ENCODE results near the gene BANP.
"Not testable (repeated sequence)": the region's sequence is repeated elsewhere in the genome, so short reads cannot be mapped to it uniquely, and the experiment has no call there.

Gene BANP

GRCh38 chr16:87978127-87978526, 26.9 kb downstream of the BANP start:
- H3K9me2 ChIP-seq (ENCODE audit: low read depth, low read length), result no peaks in the 10 kb centered on the region
- peaks cover 12% of the 10 kb centered on the region for H3K79me2 ChIP-seq (ENCODE audit: insufficient read depth, low read length)
- H3K4me2 ChIP-seq (ENCODE audit: low read length), result no peak overlapping the region
- H3K36me3 ChIP-seq (ENCODE audit: insufficient read depth, low read length), result peaks cover 18% of the 10 kb centered on the region
- H3F3A ChIP-seq (ENCODE audit: insufficient read depth, low read length), result no peaks in the 10 kb centered on the region
- H3K4me3 ChIP-seq (ENCODE audit: low read depth, low read length, poor library complexity, severe bottlenecking), result no peak overlapping the region
- TF ChIP-seq, protein P1, sequence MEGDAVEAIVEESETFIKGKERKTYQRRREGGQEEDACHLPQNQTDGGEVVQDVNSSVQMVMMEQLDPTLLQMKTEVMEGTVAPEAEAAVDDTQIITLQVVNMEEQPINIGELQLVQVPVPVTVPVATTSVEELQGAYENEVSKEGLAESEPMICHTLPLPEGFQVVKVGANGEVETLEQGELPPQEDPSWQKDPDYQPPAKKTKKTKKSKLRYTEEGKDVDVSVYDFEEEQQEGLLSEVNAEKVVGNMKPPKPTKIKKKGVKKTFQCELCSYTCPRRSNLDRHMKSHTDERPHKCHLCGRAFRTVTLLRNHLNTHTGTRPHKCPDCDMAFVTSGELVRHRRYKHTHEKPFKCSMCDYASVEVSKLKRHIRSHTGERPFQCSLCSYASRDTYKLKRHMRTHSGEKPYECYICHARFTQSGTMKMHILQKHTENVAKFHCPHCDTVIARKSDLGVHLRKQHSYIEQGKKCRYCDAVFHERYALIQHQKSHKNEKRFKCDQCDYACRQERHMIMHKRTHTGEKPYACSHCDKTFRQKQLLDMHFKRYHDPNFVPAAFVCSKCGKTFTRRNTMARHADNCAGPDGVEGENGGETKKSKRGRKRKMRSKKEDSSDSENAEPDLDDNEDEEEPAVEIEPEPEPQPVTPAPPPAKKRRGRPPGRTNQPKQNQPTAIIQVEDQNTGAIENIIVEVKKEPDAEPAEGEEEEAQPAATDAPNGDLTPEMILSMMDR (IDR thresholded peaks at IDR 0.05; ENCODE audit: low read length), result no peak
- TF ChIP-seq EZH2 (IDR thresholded peaks at IDR 0.05; ENCODE audit: borderline replicate concordance, low read length), result no peak
- no peaks in the 10 kb centered on the region for H3K4me1 ChIP-seq (ENCODE audit: insufficient read depth, low read length, severe bottlenecking)
- no peak overlapping the region for H3K9ac ChIP-seq (ENCODE audit: low read length)
- no peaks in the 10 kb centered on the region for H3K27me3 ChIP-seq (ENCODE audit: insufficient read depth, low read length)
- H4K20me1 ChIP-seq (ENCODE audit: insufficient read depth, low read length), result no peaks in the 10 kb centered on the region
- H3K9me3 ChIP-seq (ENCODE audit: low read length), result no peaks in the 10 kb centered on the region
- H2AFZ ChIP-seq (ENCODE audit: low read length), result no peak overlapping the region
- H3K27ac ChIP-seq (ENCODE audit: low read depth, low read length, poor library complexity, severe bottlenecking), result no peak overlapping the region

- Histone ChIP-seq H3K79me2 (ENCODE audit: insufficient read depth, low read length) (0 out of 2 replicates have a peak, but pooled peaks cover under 1% of the 10 kb centered on the region), H3K9me3 (ENCODE audit: low read length) (no peaks in the 10 kb centered on the region), H3K9ac (ENCODE audit: low read length) (no peak overlapping the region), H3K4me3 (ENCODE audit: low read depth, low read length, poor library complexity, severe bottlenecking) (no peak overlapping the region), H3K9me2 (ENCODE audit: low read depth, low read length) (no peaks in the 10 kb centered on the region), H3K27ac (ENCODE audit: low read depth, low read length, poor library complexity, severe bottlenecking) (no peak overlapping the region), H2AFZ (ENCODE audit: low read length) (no peak overlapping the region), H3K4me1 (ENCODE audit: insufficient read depth, low read length, severe bottlenecking) (no peaks in the 10 kb centered on the region), H3F3A (ENCODE audit: insufficient read depth, low read length) (no peaks in the 10 kb centered on the region), H3K36me3 (ENCODE audit: insufficient read depth, low read length) (peaks cover 22% of the 10 kb centered on the region), H3K27me3 (ENCODE audit: insufficient read depth, low read length) (no peaks in the 10 kb centered on the region), H4K20me1 (ENCODE audit: insufficient read depth, low read length) (no peaks in the 10 kb centered on the region), H3K4me2 (ENCODE audit: low read length) (no peak overlapping the region)
- TF ChIP-seq, protein P1 (IDR thresholded peaks at IDR 0.05; ENCODE audit: low read length), result no peak
- no peak for TF ChIP-seq EZH2 (IDR thresholded peaks at IDR 0.05; ENCODE audit: borderline replicate concordance, low read length)
Observed at GRCh38 chr16:87979352-87979751, 28.1 kb downstream of the BANP start.

- not testable (repeated sequence) for H3K27ac ChIP-seq (ENCODE audit: low read depth, low read length, poor library complexity, severe bottlenecking); H2AFZ ChIP-seq (ENCODE audit: low read length); H3K79me2 ChIP-seq (ENCODE audit: insufficient read depth, low read length); H3F3A ChIP-seq (ENCODE audit: insufficient read depth, low read length); H4K20me1 ChIP-seq (ENCODE audit: insufficient read depth, low read length); H3K4me3 ChIP-seq (ENCODE audit: low read depth, low read length, poor library complexity, severe bottlenecking); H3K9me2 ChIP-seq (ENCODE audit: low read depth, low read length); H3K27me3 ChIP-seq (ENCODE audit: insufficient read depth, low read length); H3K4me1 ChIP-seq (ENCODE audit: insufficient read depth, low read length, severe bottlenecking); H3K9ac ChIP-seq (ENCODE audit: low read length); H3K4me2 ChIP-seq (ENCODE audit: low read length); H3K9me3 ChIP-seq (ENCODE audit: low read length)
- peaks cover 29% of the 10 kb centered on the region for H3K36me3 ChIP-seq (ENCODE audit: insufficient read depth, low read length)
Observed at GRCh38 chr16:87979911-87980630, 28.8 kb downstream of the BANP start.

GRCh38 chr16:87981376-87981775, 30.1 kb downstream of the BANP start:
- H3K4me3 ChIP-seq (ENCODE audit: low read depth, low read length, poor library complexity, severe bottlenecking); H3K9me2 ChIP-seq (ENCODE audit: low read depth, low read length); H3K4me1 ChIP-seq (ENCODE audit: insufficient read depth, low read length, severe bottlenecking): not testable (repeated sequence)

More at GRCh38 chr16:87981376-87981775, 30.1 kb downstream of the BANP start:
- H3K27me3 ChIP-seq (ENCODE audit: insufficient read depth, low read length); H3K79me2 ChIP-seq (ENCODE audit: insufficient read depth, low read length); H3F3A ChIP-seq (ENCODE audit: insufficient read depth, low read length); H2AFZ ChIP-seq (ENCODE audit: low read length); H3K4me2 ChIP-seq (ENCODE audit: low read length); H3K9ac ChIP-seq (ENCODE audit: low read length); H4K20me1 ChIP-seq (ENCODE audit: insufficient read depth, low read length); H3K9me3 ChIP-seq (ENCODE audit: low read length); H3K27ac ChIP-seq (ENCODE audit: low read depth, low read length, poor library complexity, severe bottlenecking): not testable (repeated sequence)
- peaks cover 35% of the 10 kb centered on the region for H3K36me3 ChIP-seq (ENCODE audit: insufficient read depth, low read length)

Measured in OCI-LY1 (cell line).